Activated CD4-positive, alpha-beta T cell treated with anti-CD3 and anti-CD28 coated beads, Interleukin-2, Interleukin-4, amounts not matched to agents 100 ng/mL and 50 ng/mL, durations not matched to agents 16 hours and 8 hours (primary cell): ENCODE results near the gene ZBTB22.
"Not testable (repeated sequence)": the region's sequence is repeated elsewhere in the genome, so short reads cannot be mapped to it uniquely, and the experiment has no call there.

Source experiments
- DNase-seq: peaks from one replicate; pipeline ENCODE4 v3.0.0-alpha.2; 2020; ENCODE audit warnings: low spot score

ZBTB22 gene

DNA sequence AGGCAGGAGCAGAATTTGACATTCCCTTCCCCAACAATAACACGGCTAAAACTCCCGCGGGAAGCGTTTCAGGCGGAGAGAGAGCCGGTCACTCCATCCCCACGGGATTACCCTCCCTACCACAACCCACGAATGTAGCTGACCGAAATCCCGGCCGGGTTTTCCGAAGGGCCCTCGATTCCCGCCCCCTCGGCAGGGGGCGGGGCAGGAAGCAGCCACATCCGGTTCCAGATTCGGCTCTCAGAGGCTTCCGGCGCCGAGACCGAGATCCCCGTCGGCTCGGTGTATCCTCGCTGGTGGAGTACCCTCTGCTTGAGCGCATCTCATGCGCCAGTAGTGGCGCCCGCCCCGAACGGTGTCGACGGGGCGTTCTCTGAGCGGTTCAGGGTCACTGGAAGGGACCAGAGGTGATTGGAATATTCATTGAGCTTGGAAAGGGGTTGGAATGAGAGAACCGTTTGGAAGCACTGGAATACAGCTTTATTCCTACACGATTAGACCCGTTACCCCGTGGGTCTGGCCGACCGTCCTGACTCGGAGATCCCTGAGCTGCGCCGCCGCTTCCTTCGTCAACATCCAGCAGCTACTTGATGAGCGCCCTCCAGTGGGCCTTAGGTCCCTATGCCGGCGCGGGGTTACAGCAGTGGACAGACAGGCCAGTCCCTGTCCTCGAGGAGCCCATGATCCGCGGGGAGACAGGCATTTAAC lies 18.2 kb downstream of the ZBTB22 start:
- DNase-seq, result peak; percentile 94

DNA sequence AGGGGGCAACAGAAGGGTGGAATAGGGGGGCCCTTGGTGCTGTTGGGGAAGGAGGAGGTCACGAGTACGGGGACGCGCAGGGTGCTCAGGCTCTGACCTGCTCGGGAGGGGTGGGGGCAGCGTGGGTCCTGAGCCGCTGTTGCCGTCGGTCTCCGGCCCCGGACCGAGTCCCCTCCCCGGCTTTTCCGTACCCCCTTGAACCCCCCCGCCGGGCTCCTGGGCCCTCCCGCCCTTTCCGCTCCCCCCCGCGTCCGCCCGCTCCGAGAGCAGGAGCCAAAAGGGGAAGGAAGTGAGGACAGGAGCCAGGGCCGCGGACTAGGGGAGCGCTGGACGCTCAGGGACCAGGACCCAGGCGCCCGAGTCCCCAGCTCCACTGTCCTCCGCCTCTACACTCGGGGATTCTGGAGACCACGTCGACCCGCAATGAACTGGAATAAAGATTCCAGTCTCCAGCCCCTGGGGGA lies 18.7 kb downstream of the ZBTB22 start, which contains the start of gene RGL2:
Gene RGL2, minus strand, starts transcription at position 170 of the 464 bp plus-strand sequence. CDS start 332 bp downstream, outside the sequence.
- no peak for DNase-seq

DNA sequence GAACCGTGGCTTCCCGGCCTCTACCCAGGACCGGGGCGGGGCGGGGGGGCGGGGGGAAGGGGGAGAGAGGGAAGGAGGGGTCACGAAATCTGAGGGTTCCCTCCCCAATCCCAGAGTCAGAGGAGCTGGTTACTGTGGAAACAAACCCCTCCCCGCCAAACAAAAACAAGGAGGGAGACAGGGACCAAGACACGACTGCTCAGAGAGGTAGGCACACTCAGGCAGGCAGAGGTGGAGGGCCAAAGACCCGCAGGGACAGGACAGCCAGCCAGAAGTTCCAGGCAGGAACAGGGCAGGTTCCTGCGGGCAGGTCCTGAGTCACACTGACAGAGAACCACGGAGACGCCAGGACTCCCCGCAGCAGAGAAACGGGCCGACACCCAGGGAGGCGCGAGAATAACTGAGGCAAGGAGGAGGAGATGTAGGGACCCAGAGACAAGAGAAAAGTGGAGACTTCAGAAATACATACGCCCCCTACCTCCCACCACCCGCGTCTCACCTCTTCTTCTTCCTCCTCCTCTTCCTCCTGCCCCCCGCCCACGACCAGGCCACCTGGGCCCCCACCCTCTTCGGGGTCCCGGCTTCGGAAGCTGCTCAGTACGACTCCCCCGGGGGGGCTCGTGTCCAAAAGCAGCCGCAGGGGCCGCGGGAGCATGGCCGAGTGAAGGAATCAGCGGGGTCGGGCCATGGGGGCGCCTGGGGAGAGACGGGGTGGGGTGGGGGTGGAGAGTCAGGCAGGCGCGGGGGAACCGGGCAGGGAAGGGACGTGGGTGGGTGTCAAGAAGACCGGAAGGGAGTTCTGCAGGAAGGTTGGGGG lies 19.4 kb downstream of the ZBTB22 start:
- peak; percentile 65 for DNase-seq

DNA sequence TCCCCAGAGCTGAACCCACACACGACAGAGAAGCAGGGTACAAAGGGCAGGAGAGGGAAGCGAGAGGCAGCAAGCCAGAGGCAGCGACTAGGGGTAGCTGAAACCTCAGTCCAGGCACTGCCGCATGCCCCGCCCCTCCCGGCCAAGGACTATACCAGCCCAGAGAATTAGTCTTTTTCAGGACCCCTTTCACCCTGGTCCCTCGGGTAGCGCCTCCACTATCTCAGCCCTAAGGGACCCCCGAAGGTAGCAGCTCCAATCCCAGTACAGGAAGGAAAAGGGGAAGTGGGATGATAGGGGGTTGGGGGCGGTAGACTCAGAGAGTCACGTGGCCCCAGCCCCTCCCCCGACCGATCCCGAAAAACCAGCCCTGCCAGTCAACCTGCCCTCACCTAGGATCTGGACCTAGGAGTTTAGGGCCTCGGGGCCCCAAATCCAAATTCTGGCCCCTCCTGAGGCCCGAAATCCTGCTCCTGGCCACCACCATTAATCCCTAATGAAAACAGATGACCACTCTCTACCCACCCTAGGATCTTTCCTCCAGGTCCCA lies 20.1 kb downstream of the ZBTB22 start:
- DNase-seq, result no peak

DNA sequence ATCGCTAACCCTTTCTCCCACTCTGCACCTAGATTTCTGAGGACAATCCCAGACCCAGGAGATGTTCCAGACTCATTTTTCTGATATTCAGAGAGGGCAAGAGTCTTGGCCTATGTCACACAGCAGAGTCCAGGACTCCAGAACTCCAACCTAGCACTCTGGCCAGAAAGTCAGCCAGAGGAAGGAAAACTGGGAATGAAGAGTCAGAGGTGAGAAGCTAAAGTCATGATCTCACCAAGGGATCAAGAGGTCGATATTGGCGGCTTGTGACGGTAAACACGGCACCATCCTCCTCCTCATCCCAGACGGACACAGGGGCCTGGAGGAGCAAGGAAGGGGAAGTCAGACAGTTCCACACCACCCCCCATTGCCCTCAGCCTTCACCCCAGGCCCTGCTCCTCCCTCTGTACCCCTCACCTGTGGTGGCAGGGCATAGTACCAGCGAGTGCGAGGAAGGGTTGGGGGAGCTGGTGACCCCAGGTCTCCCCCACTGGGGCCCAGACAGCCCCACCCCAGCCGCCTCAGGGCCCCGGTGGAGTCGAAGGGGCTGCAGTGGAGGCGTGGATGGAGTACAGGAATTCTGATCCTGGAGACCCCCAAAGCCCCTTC lies 20.6 kb downstream of the ZBTB22 start:
- no peak for DNase-seq

DNA sequence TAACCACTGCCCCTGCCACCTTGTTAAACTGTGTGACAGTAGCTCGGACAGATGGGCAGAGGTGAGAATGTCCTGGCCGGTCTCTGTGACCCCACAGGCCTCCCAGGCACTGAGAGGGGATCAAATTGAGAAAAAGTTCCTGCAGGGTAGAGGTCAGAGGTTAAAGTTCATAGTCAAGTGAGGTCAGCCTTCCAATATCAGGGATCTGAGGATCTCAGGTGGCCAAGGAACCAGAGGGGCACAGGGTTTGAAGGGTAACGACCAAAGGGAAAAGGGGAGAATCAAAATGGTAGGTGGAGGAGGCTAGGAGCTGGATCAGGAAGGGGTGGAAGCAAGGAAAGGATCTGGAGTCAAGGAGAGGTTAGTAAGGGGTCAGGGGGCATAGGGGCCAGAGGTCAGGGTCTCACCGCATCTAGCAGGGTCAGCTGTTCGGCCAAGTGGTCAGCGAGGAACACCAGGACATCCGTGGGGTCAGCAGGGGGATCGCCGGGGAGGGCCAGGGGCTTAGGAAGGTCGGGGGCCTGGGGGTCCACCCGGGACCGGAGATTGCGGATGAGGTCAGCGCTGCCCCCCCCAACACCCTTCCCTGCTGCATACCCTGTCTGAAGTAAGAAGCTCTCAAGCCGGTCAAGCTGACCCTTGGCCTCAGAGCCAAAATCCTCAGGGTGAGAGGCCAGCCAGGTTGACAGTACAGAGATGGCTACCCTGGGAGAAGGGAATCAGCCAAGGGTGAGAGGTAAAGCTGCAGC lies 21.7 kb downstream of the ZBTB22 start:
- no peak for DNase-seq

DNA sequence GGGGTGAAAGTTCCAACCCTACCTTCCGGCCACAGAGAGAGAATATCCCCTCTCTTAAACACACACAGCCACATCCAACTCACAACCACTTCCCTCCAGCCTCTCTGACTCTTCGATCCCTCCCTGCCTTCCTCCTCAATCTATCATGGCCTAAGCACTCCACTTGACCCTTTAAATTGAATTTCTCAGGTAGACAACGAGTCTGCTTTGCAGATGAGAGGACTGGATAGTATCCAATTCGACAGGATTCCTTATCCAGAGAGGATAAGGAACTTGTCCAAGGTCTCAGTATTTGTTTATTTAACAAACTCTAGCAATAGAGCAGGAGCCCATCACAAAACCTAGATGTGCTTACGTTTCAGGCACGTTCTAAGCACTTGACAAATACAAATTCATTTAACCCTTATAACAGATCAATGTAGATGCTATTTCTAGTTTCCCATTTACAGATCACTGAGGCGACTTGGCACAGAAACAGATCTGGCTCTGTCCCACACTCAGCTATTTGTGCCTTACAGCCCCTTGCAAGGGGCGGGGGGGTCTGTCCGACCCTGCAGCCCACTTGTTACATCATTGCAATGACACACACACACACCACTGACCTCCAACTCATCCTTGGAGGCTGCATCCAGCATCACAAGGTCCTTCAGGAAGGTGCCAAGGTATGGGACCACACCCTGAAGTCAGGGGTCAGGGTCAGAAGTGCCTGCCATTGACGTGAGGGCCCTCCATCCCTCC lies 23.3 kb downstream of the ZBTB22 start:
- DNase-seq, result no peak

DNA sequence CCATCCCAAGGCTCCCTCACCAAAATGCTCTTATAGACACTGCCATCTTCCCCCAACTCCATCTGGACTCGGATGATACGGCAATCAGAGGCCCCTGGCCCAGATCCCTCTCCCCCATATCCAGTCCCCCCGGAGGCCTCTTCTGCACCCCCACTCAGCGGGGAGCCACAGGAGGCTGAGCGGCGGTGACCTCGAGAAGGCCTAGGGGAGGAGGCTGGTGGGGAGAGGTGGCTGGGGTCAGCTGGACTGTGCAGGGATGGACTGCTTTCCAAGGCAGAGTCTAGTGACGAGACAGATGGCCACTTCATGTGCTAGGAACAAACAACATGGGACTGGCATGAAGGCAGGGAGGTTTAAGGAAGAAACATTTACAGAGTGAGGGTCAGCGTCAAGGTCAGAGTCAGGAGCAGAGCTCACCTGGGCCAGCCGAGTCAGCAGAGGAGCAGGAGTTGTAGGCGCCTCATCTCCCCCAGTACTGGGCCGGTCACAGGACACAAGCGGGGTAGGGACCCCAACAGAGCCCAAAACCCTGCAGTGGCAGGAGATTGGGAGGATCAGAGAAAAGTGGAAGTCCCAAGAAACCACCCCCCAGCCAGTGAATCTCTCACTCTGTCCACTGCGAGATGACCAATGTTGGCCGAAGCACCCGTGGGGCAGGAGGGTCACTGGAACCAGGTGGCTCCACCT lies 24.4 kb downstream of the ZBTB22 start:
- no peak for DNase-seq

DNA sequence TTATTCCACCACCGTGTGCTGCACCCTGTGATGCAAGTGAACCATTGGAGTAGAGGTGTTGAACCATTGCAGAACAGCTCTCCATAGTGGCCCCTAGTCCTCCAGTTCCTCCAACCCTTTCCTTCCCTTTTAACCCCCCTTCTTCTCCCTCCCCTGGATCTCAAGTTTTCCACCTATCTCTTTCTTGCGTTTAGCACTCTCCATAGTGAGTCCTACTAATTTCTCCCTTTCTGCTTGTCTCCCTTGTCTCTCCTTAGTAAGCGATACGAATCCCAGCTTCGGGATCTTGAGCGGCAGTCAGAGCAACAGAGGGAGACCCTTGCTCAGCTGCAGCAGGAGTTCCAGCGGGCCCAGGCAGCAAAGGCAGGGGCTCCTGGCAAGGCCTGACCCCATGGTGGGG lies 27.1 kb downstream of the ZBTB22 start:
- DNase-seq, result no peak

DNA sequence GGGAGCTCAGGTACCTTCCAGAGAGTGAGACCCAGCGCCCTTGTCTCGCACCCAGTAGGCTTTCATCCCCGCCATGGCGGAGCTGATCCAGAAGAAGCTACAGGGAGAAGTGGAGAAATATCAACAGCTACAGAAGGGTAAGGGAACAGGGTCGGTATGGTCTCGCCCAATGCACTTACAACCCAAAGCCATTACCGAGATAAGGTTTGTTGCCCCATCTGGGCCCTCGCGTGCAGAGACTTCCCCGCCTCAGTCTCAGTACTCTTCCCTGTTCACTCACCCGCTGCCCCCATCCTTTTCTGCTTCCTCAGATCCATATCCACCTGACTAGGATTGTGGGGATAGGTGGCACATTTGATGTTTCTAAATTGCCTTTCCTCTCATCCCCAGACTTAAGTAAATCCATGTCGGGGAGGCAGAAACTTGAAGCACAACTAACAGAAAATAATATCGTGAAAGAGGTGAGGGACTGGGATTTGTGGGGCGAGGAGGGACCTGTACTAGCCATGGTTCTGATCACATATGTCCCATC lies 27.7 kb downstream of the ZBTB22 start:
- no peak for DNase-seq

DNA sequence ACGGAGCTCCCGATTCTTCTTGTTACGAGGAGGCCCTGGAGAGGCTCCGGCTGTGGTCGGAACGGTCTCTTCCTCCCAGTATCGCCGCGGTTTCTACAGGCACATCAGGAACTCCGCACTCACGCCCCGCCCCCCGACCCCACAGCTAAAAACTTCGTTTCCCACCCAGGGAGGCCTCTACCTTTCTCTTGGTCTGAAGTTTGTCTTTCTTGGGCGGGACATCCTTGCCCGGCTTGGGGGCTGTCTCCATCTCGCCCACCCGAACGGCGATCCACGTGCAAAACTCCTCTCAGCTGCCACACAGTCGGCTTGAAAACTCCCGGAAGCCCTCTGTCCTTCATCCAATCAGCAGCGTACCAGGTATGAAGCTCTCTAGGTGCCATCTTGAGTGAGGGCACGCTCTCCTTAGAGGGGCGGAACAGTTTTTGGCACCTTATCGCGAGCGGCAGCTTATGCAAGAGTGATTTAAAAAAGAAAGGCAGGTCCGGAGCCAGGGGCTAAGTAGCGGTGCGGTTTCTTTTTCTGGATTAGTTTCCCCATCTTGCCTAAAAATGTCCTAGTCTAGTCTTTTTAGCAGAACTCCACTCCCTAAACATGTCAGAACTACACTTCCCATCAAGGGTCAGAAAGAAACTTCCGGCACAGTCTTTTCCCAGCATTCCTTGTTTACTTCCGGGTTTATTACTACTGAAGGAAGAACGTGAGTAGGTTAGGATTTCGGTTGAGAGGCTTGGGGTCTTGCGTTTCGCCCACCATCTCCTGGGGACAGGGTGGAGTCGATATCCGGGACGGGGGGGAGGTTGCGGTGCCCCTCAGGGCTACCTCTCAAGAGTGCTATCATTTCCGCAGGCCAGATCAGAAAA lies 28.4 kb downstream of the ZBTB22 start, which contains the start of the genes PFDN6 and WDR46:
Gene PFDN6, plus strand, starts transcription at position 681 of the 863 bp plus-strand sequence. CDS start 256 bp downstream, outside the sequence.
Gene WDR46, minus strand, starts transcription at position 319 of the 863 bp plus-strand sequence. Its CDS starts 69 bp downstream, at position 250.
- DNase-seq, result peak; percentile 90

DNA sequence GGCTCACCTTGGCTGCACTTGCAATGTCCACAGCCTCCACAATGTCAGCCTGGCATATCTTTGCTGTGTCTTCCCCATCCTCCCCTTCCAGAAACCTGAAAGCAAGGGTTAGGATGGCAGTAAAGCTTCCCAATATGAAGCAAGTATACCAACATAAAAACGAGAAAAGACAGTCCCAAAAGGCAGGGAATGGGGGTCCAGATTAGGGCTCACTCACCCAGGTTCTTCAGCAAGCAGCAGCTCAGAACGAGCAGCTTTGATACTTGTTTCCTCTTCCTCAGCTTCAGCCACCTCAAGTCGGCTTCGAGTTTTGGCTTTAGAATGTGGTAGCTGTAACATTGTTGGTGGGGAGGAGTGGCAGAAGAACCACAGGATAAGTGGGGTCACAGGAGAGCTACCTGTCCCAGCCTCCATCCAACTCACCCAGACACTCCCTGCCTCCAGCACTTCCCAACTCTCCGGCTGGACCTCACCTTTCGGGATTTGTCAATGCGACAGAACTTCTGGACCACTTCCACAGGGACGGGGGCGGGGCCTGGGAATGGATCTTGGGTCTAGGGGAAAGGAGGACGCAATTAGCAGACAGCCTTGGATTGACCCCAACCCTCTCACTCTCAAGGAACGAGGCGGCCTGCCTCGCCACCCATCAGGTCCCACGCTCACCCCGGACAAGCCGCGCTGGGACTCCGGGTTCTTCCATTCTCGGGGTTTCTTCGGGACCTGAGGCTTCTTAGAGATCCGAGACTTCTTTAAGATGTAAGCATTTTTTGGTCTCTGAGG lies 29.2 kb downstream of the ZBTB22 start:
- no peak for DNase-seq

DNA sequence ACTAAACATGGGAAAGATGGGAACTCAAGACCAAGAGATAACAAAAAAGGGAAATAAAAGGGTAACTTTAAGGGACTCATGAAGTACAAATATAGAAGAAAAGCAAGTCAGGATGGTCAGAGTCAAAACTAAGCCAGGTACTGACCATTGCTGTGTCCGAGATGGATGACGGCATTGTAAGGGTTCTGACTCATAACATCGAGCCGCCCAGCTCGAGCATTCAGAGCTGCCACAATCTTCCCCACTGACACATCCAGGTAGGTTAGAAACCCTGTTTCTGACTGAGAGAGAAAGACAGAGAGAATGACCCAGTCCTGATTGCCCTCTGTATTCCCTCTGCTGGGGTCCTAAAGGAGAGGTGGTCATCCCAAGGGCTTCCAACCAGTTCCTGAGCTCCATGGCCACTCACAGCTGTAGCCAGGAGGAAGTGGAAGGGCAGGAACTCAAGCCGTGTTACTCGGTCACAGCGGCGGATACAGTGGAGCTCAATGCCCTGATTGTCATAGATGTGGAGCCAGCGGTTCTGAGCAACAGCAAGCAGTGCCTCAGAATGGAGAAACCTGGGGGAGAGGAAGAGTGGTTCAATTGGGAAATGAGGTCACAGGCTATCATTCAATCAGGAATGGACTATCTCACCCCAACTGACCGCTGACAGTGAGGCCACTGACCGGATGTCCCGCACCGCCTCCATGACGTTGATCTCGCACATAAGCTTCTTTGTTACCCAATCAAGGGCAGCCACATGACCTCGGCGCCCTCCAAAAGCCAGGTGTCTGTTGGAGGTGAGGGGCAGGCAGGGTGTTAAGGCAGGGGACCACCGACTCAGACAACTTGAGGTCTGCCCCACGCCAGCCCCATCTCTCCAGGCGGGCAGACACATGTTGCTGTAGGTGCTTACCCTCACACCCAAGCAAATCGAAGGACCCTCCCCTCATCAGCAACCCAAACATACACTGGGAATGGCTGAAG lies 30.3 kb downstream of the ZBTB22 start:
- no peak for DNase-seq

DNA sequence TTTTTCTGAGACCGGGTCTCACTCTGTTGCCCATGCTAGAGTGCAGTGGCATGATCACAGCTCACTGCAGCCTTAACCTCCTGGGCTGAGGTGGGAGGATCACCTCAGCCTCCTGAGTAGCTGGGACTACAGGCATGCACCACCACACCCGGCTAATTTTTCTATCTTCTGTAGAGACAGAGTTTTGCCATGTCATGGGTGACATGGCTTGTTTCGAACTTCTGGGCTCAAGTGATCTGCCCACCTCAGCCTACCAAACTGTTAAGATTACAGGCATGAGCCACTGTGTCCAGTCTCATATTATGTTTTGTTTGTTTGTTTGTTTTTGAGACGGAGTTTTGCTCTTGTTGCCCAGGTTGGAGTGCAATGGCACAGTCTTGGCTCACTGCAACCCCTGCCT lies 32.3 kb downstream of the ZBTB22 start:
- DNase-seq, result not testable (repeated sequence)

DNA sequence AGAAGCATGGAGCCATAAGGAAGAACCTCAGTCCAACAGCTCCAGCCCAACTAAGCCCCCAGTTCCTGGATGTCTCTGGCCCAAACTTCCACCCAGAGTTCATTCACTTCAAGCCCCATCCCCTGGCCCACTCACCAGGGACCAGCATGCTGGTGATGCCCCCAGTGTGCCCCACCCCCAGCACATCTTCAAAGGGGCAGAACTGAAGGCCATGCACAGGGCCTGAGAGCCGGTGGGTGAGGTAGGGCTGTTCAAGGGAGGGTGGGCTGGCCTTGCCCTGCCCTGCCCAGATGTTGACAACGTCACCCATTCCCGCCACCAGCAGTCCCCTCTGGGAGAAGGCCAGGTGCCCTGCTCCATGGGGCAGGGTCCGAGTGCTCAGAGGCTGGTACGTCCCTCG lies 37.0 kb downstream of the ZBTB22 start:
- no peak for DNase-seq

DNA sequence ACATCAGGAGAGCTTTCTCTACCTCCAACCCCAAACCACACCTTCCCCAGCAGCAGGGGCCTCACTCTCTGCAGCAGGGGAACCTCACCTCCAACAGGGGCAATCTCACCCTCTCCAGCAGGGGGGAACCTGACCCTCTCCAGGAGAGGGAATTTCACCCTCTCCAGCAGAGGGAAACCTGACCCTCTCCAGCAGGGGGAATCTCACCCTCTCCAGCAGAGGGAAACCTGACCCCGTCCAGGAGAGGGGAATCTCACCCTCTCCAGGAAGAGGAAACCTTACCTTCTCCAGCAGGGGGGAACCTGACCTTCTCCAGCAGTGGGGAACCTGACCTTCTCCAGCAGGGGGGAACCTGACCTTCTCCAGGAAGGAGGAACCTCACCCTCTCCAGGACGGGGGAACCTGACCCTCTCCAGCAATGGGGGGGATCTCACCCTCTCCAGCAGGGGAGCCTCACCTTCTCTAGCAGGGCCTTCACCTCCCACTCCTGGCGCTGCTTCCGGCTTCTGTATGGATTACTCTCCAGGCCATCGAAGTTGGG lies 37.5 kb downstream of the ZBTB22 start:
- no peak for DNase-seq

DNA sequence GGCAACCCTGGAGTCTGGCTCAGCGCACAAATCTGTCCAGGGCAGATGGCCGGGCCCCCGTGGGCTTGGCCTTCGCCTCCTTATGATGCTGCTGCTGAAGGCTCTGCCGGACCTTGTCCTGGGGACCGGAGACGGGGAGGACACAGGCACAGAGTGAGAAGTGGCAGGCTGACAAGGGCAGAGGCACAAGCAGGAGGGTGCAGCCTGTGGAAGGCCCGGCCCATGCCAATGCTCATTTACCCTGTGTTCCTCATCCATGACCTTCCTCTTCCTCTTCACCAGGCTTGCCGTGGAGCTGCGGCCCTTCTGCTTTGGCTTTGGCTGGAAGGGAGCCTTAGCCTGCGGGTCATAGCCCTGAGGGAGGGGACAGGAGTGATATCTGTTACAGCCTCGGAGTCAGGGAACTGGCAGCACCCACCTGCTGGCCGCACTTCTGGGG lies 38.3 kb downstream of the ZBTB22 start:
- DNase-seq, result no peak
